CD4-positive, alpha-beta T cell treated with Interleukin-21 for 1 hour (primary cell): ENCODE results near the gene SLC16A5.
"Not testable (repeated sequence)": the region's sequence is repeated elsewhere in the genome, so short reads cannot be mapped to it uniquely, and the experiment has no call there.

Source experiments
- DNase-seq: peaks from one replicate; pipeline ENCODE4 v3.0.0-alpha.2; 2020

The SLC16A5 gene

GRCh38 chr17:75113798-75114551 is 26.2 kb downstream of the SLC16A5 start:
- peak; percentile 91 for DNase-seq

GRCh38 chr17:75114552-75115314 is 27.0 kb downstream of the SLC16A5 start:
- no peak for DNase-seq

GRCh38 chr17:75115555-75115954 is 27.8 kb downstream of the SLC16A5 start:
- no peak for DNase-seq

GRCh38 chr17:75116737-75117136 is 29.0 kb downstream of the SLC16A5 start:
- no peak for DNase-seq

GRCh38 chr17:75118307-75118706 is 30.6 kb downstream of the SLC16A5 start:
- no peak for DNase-seq

GRCh38 chr17:75124041-75124818 is 36.5 kb downstream of the SLC16A5 start:
- DNase-seq = peak; percentile 47

GRCh38 chr17:75124819-75125162 is 37.0 kb downstream of the SLC16A5 start:
- DNase-seq = no peak

- DNase-seq = no peak
Observed at GRCh38 chr17:75125984-75126383, 38.2 kb downstream of the SLC16A5 start.

GRCh38 chr17:75126954-75127353 is 39.2 kb downstream of the SLC16A5 start:
- DNase-seq = no peak

GRCh38 chr17:75127936-75128335 is 40.2 kb downstream of the SLC16A5 start:
- DNase-seq = not testable (repeated sequence)

- DNase-seq = no peak
Observed at GRCh38 chr17:75128694-75129505, 41.1 kb downstream of the SLC16A5 start.

GRCh38 chr17:75129576-75129975 is 41.8 kb downstream of the SLC16A5 start:
- DNase-seq = no peak

- no peak for DNase-seq
Observed at GRCh38 chr17:75130059-75130631, 42.4 kb downstream of the SLC16A5 start.

GRCh38 chr17:75130632-75131277 is 43.0 kb downstream of the SLC16A5 start:
- peak; percentile 54 for DNase-seq

GRCh38 chr17:75131278-75132017 is 43.7 kb downstream of the SLC16A5 start, which contains the start of gene NT5C:
Gene NT5C, minus strand, starts transcription at chr17:75131742. Its CDS starts 35 bp downstream, at chr17:75131707.
- DNase-seq = peak; percentile 60

GRCh38 chr17:75132018-75133000 is 44.6 kb downstream of the SLC16A5 start:
- DNase-seq = not testable (repeated sequence)

GRCh38 chr17:75133001-75133400 is 45.2 kb downstream of the SLC16A5 start:
- DNase-seq = no peak

GRCh38 chr17:75133607-75134347 is 46.0 kb downstream of the SLC16A5 start:
- DNase-seq = not testable (repeated sequence)

- no peak for DNase-seq
Observed at GRCh38 chr17:75135452-75135851, 47.7 kb downstream of the SLC16A5 start.
